Measurements from ENCODE around the gene EFNA1.
"Not testable (repeated sequence)": the region's sequence is repeated elsewhere in the genome, so short reads cannot be mapped to it uniquely, and the experiment has no call there.

Gene EFNA1

GRCh38 chr1:155117610-155118009 is 10.1 kb upstream of the EFNA1 start:
- Histone ChIP-seq H3K9me3 (ENCODE audit: control insufficient read depth, low read length) (no peaks in the 10 kb centered on the region), H3K4me3 (ENCODE audit: low read depth, low read length) (no peak overlapping the region), H3K27me3 (ENCODE audit: control insufficient read depth, insufficient read depth, low read length) (no peaks in the 10 kb centered on the region), H3K9ac (no peak overlapping the region), H3K4me2 (ENCODE audit: low read length) (no peak overlapping the region), H3K27ac (no peak overlapping the region), H3K4me1 (no peaks in the 10 kb centered on the region), H3K79me2 (no peaks in the 10 kb centered on the region), H3K36me3 (ENCODE audit: control insufficient read depth, insufficient read depth, low read length) (no peaks in the 10 kb centered on the region), H2AFZ (no peak overlapping the region)
- TF ChIP-seq CTCF (IDR thresholded peaks at IDR 0.05) = no peak

- not testable (repeated sequence) for H3K4me2 ChIP-seq (ENCODE audit: low read length); H3K27me3 ChIP-seq (ENCODE audit: control insufficient read depth, insufficient read depth, low read length); H3K9ac ChIP-seq; H3K4me3 ChIP-seq (ENCODE audit: low read depth, low read length); H3K9me3 ChIP-seq (ENCODE audit: control insufficient read depth, low read length); H3K36me3 ChIP-seq (ENCODE audit: control insufficient read depth, insufficient read depth, low read length); H3K4me1 ChIP-seq; H3K27ac ChIP-seq; H3K79me2 ChIP-seq; H2AFZ ChIP-seq
Observed at GRCh38 chr1:155118090-155118489, 9.6 kb upstream of the EFNA1 start.

- no peak overlapping the region for H2AFZ ChIP-seq
- no peaks in the 10 kb centered on the region for H3K4me1 ChIP-seq
- H3K9ac ChIP-seq = no peak overlapping the region
- no peak for TF ChIP-seq CTCF (IDR thresholded peaks at IDR 0.05)
- no peaks in the 10 kb centered on the region for H3K27me3 ChIP-seq (ENCODE audit: control insufficient read depth, insufficient read depth, low read length)
- no peaks in the 10 kb centered on the region for H3K36me3 ChIP-seq (ENCODE audit: control insufficient read depth, insufficient read depth, low read length)
- no peaks in the 10 kb centered on the region for H3K9me3 ChIP-seq (ENCODE audit: control insufficient read depth, low read length)
- no peaks in the 10 kb centered on the region for H3K79me2 ChIP-seq
- no peak overlapping the region for H3K4me3 ChIP-seq (ENCODE audit: low read depth, low read length)
- H3K4me2 ChIP-seq (ENCODE audit: low read length) = no peak overlapping the region
- H3K27ac ChIP-seq = no peak overlapping the region
Observed at GRCh38 chr1:155120253-155120652, 7.4 kb upstream of the EFNA1 start.

- no peak for TF ChIP-seq CTCF (IDR thresholded peaks at IDR 0.05)
- H3K9ac ChIP-seq = no peak overlapping the region
- H2AFZ ChIP-seq = no peak overlapping the region
- H3K9me3 ChIP-seq (ENCODE audit: control insufficient read depth, low read length) = no peaks in the 10 kb centered on the region
- no peaks in the 10 kb centered on the region for H3K36me3 ChIP-seq (ENCODE audit: control insufficient read depth, insufficient read depth, low read length)
- H3K27me3 ChIP-seq (ENCODE audit: control insufficient read depth, insufficient read depth, low read length) = no peaks in the 10 kb centered on the region
- H3K4me2 ChIP-seq (ENCODE audit: low read length) = no peak overlapping the region
- no peaks in the 10 kb centered on the region for H3K79me2 ChIP-seq
- no peak overlapping the region for H3K27ac ChIP-seq
- no peak overlapping the region for H3K4me3 ChIP-seq (ENCODE audit: low read depth, low read length)
- no peaks in the 10 kb centered on the region for H3K4me1 ChIP-seq
Observed at GRCh38 chr1:155121249-155121648, 6.4 kb upstream of the EFNA1 start.

- Histone ChIP-seq H3K9ac (no peak overlapping the region), H3K4me1 (no peaks in the 10 kb centered on the region), H3K27me3 (ENCODE audit: control insufficient read depth, insufficient read depth, low read length) (no peaks in the 10 kb centered on the region), H2AFZ (no peak overlapping the region), H3K4me3 (ENCODE audit: low read depth, low read length) (no peak overlapping the region), H3K36me3 (ENCODE audit: control insufficient read depth, insufficient read depth, low read length) (no peaks in the 10 kb centered on the region), H3K27ac (no peak overlapping the region), H3K79me2 (no peaks in the 10 kb centered on the region), H3K4me2 (ENCODE audit: low read length) (no peak overlapping the region), H3K9me3 (ENCODE audit: control insufficient read depth, low read length) (no peaks in the 10 kb centered on the region)
- TF ChIP-seq CTCF (IDR thresholded peaks at IDR 0.05) = no peak
Observed at GRCh38 chr1:155122308-155122707, 5.4 kb upstream of the EFNA1 start.

Measured in parathyroid adenoma (tissue), 2 donors.